HG03108 (cell line): ENCODE results near the gene RMDN3.

ENCODE experiments used
- ATAC-seq: cut with Tn5 transposase; IDR thresholded peaks from one replicate; pipeline ENCODE4 v1.9.1; 2021; ENCODE audit warnings: moderate library complexity; ENCODE audit not compliant: unreplicated experiment

RMDN3 gene

DNA sequence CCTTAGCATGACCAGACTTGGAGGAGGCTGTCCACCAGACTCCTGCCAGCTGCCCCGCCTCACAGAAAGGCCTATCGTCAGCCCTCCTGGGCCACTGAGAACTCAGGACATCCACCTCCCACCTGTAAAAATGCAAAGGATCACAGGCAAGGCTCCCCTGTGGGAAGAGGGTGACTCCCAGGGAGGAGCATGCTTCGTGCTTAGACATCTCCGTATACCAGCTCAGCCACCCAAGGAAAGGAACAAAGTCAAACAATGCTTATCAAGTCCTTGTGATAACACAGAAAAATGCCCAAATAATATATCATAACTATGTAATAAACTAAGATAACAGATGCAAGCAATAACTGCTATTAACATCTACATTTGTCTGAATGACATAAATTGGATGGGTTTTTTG, 4.2 kb downstream of the RMDN3 start:
- ATAC-seq = no peak

DNA sequence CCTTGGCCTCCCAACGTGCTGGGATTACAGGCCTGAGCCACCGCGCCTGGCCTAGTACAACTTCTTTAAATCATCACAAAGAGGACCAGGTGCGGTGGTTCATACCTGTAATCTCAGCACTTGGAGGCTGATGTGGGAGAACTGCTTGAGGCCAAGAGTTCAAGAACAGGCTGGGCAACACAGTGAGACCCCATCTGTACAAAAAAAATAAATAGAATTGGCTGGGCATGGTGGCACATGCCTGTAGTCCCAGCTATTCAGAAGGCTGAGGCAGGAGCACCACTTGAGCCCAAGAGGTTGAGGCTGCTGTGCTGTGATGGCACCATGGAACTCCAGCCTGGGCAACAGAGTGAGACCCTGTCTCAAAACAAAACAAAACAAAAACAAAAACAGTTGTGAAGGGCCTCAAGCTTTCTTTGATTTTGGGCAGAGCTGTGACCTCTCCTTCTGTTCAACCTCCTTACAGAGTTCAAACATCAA, 5.9 kb downstream of the RMDN3 start:
- ATAC-seq = no peak

DNA sequence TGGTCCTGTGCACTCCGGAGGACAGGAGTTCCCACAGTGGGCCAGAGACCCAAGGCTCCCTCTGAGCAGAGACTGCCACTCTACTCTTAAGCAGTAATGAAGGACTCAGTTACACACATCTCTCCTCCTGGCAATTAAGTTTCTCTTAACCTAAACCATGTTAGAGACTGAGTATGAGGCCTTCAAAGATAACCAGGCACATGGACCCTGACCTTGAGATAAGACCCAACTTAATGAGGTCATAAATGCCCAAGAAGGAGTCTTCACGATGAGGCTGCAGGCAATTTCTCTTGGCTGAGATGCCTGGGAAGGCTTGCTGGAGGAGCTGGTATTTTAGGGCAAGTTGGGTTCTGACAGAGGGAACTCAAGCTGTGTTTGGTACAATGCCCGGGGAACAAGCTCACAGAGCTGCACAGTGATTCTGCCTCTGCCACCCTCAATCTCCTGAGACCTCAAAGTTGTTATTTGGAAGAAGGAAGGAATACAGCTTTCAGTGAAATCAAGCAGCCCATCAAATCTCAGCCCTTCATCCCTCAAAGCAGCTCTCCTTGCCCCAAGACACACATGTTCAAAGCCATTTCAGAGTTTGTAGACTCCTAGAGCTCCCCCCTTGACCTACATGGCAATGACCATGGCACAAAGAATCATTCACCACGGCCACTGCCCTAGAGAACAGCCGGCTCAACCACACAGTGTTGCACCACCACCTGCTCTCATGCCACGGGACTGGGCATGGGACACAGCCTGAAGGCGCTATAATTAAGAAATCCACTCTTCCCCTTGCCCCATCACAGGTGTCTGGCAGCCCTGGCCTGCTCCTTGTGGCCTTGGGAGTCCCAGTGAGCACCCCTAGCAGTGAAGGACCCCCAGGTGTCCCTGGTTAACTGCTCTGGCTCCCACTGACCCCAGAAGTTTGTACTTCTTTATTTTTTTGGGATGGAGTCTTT, 7.1 kb downstream of the RMDN3 start:
- ATAC-seq = no peak

DNA sequence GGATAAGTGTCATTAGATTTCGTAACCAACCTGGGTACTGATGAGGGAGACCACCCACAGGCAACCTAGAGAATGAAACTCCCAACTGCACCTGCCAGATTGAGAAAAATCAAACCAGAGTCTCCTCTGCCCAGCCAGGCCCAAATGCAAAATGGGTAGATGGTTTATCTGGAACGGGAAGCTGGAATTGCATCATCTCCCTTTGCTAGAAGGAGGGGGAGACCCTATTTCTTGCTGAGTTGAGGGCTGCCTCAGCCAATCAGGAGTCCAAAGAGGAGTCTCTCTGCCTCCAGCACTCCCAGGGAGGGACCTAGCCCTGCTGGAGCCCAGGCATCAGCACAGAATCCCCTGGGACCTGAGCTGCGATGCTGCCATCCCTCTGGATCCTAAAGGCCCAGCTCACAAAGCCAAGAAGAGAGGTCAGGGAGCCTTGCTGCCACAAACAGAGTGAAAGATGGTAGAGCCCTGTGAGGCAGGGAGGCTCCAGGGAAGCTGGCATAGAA, 8.1 kb downstream of the RMDN3 start:
- ATAC-seq = no peak

DNA sequence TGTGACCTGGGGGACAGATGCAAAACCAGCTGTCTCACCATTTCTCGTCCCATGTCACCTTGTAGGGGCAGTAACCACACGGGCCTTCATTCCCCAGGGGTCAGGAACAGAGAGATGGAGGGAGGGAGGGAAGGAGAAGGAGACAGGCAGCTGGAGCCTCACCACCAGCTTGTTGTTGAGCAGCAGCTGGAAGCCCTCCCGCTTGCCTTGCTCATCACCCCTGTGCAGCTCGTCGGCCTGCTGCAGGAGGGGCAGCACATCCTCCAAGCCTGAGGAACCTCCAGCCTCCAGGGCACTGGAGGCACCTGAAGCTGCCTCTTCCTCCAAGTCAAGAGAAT, 10.3 kb downstream of the RMDN3 start:
- ATAC-seq = no peak

DNA sequence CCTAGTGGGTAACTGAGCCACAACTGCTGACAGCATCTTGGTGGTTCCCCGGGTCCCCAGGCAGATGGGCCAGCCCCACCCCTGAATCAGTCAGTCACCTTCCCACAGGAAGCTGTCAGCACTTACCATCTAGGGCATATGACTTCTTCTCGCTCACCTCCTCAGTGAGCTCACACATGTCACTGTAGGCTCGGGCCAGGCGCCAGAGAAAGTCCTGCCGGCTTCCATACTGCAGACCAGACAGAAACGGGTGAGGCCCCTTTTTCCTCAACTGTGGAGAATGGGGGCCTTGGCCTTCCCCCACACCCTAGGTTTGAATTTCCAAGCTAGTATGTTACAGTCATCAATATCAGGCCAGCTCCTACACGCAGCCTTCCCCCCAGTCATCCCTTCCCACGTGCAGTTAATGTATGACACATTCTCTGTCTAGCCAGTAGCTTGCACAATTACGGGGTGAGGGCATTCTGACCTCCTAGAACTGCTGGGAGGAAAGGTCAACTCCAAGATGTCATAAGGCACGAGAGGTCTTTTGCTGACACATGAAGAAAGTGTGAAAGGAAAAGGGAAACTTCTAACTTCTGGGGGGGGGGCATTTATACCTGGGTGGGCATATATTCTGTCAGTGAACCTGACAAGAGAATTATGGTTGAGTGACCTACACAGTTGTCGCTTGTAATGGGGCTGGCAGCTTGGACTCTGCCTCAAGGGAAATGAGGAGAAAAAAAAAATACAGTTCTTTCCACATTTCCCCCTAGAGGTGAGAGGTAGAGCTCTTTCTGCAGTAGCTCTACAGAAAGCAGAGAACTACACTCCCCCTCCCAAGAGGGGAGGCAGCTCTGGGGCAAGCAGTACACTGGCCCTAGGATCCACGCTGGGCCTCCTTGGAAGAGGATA, 10.9 kb downstream of the RMDN3 start:
- ATAC-seq = no peak

DNA sequence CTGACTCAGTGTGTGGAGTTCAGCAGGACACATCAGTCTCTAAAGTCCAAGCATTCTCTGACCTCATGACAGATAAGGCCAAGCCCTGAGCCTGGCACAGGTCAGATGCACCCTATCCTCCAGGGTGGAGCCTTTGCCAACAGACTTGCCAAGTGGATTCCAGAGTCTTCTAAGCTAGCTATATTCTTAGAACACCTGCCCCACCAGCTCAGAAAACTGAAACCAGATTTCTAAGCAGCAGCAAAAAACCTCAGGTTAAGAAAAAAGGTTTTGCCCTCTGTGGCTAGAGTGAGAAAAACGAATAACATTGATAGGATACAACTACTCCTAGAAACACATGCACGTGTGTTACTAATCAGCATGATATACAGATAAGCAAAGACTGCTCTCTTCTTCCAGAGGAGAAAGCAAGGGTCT, 11.6 kb downstream of the RMDN3 start:
- ATAC-seq = no peak

DNA sequence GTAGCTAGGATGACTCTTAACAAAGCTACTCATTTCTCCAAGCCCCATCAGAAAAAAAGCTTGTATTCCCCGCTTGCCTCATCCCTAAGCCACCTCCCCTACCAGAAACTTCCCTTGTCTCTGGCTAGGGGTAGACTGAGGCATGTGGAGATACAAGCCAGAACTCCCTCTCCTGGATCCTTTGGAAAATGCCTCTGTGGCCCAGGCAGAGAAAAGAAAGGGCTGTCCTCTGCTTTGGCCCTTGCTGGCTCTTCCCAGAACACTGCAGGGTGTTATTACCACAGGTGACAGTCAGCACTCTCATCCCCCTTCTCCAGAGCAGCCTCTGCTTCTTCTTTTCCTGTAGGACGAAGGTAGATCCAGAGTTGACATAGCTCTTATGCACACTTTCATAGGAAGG, 15.2 kb downstream of the RMDN3 start:
- no peak for ATAC-seq

DNA sequence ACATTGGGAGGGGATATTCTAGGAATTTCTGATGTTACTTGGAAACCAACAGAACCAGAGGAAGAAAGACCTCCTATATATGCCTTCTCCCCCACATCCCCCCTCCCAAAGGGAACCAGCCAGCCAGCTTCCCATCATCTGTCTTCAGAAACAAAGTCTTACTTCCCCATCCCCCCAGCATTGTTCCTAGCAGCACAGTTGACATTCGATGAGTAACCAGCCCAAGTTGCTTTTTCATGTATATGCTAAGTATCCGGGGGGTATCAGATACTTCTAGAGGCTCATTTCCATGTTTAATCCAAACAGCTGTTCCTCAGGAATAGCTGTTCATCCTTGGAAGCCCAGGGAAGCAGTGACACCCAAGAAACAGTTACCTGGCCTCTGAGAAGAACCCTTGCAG, 16.0 kb downstream of the RMDN3 start:
- ATAC-seq = no peak

DNA sequence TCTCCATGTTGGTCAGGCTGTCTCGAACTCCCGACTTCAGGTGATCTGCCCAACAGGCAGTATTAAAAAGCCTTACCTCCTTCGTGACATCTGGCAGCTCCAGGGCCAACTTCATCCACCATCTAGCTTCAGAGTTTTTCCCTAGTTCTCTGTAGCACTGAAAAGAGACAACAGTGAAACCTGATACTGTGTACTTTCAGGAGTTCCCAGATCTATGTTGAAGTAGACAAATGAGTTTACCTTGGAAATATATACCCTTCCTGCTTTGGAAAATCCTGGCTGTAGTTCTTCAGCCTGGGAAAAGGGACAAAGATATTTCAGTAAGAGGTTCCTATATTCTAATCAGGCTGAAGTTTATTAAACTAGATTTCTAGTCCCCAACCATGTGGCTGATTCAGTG, 18.0 kb downstream of the RMDN3 start:
- ATAC-seq = no peak

DNA sequence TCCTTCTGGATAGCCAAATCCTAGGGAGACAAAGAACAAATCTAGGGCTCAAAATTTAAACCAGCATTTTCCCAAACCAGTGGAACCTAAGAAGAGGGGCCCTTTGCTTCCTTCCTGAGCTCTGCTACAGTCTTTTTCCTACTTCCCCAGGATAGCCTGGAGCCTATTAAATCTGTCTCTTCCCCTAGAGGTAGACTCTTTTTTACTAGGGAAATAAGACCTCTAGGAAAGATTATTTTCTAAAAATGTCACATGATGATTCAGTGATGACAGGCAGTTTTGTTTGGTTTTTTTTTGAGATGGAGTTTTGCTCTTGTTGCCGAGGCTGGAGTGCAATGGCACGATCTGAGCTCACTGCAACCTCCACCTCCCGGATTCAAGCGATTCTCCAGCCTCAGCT, 18.5 kb downstream of the RMDN3 start:
- no peak for ATAC-seq

DNA sequence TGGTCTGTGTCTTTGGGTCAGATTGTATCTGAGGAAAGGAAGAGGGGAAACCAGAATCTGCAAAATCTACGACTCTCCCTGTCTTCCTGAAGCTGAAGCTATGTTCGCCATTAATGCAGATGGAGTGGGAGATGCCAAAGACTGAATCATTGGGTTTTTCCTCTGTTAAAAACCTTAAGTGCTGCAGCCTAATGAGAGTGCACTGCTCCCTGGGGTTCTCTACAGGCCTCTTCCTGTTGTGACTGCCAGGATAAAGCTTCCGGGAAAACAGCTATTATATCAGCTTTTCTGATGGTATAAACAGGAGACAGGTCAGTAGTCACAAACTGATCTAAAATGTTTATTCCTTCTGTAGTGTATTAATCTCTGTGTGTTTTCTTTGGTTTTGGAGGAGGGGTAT, 24.0 kb downstream of the RMDN3 start:
- ATAC-seq = no peak

DNA sequence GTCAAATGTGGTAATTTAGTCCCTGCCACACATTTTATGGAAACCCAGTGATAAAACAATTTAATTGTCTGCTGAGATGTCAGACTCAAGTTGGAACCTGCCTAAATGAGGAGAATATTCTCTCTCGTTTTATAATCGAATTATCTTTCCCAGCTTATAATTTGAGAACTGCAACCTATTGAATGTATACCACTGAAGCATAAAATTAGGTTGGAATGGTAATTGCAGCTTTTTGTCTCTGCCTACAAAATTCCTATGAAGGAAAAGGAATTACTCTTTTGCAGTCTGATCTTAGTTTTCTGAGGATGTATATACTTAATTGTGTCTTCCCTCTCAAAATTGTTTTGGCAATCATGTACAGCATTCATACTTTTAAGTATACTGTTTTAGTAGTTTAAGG, 31.1 kb downstream of the RMDN3 start:
- no peak for ATAC-seq

DNA sequence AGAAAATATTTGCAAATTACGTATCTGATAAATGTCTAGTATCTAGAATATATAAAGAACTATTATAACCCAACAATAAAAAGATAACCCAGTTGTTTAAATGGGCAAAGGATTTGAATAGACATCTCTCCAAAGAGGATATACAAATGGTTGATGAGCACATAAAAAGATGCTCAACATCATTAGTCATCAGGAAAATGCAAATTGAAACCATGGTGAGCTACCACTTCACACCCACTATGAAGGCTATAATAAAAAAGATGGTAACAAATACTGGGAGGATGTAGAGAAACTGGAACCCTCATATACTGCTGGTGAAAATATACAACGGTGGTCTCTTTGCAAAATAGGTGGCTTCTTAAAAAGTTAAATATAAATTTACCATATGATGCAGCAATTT, 32.1 kb downstream of the RMDN3 start:
- ATAC-seq = no peak

DNA sequence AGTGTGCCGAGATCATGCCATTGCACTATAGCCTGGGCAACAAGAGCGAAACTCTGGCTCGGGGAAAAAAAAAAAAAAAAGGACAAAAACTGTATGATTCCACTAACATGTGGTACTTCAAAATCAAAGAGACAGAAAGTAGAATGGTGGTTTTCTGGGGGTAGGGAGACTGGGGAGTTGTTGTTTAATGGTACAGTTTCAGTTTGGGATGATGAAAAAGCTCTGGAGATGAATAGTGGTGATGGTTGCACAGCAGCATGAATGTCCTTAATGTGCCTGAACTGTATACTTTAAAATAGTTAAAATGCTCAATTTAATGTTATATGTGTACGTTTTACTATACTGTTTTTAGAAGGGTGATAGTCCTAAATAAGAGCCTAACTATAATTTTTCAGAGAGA, 32.7 kb downstream of the RMDN3 start:
- ATAC-seq = no peak

DNA sequence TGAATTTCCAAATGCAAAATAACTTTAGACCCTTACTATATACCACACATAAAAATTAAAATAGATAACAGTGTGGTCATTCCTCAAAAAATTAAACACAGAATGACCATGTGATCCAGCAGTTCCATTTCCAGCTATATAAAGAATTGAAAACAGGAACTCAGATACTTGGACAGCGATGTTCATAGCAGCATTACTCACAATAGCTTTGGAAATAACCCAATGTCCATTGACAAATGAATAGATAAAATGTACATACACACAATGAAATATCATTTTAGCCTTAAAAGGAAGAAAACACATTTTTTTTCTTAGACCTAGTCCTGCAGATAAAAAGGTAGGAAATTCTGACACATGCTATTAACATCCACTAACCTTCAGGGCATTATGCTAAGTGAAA, 33.4 kb downstream of the RMDN3 start:
- no peak for ATAC-seq

DNA sequence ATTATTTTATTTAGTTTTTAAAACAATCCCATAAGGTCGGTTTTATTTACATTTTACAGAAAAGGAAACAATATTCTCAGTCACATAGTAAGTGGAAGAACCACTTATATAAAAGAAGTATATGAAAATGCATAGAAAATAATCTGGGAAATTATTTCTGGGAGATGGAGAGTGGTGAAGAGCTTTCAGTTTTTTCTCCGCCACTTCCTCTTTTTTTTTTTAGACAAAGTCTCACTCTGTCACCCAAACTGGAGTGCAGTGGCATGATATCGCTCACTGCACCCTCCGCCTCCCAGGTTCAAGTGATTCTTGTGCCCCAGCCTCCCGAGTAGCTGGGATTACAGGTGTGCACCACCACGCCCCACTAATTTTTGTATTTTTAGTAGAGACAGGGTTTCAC, 38.9 kb downstream of the RMDN3 start:
- no peak for ATAC-seq

DNA sequence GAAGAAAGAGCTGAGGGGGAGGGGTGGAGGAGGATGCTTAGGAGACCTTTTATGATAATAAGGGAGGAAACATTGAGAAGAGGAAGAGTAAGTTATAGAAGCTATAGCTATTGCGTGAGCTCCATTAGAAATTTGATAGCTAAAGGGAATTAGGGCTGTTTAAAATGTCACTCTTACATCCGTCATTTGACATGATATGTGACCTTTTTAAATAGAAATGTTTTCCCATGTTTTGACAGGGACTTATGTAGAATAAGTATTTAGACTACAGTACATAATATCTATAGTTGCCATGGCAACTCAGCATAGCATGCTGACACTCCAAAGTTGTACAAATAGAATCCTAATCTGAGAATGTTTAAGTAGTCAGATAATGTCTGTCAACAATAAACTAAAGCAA, 40.9 kb downstream of the RMDN3 start:
- ATAC-seq = no peak

DNA sequence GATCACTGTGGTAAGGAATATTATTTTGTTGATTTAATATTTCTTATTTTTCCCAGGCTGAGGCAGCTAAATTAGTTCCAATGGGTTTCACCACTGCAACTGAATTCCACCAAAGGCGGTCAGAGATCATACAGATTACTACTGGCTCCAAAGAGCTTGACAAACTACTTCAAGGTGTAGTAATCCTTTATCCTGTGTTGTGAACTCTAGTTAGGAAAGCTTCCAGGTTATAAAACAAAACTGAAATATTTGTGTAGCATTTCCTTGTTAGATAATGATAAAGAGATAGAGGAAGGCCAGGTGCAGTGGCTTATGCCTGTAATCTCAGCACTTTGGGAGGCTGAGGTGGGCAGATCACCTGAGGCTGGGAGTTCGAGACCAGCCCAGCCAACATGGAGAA, 48.9 kb downstream of the RMDN3 start:
- ATAC-seq = no peak

DNA sequence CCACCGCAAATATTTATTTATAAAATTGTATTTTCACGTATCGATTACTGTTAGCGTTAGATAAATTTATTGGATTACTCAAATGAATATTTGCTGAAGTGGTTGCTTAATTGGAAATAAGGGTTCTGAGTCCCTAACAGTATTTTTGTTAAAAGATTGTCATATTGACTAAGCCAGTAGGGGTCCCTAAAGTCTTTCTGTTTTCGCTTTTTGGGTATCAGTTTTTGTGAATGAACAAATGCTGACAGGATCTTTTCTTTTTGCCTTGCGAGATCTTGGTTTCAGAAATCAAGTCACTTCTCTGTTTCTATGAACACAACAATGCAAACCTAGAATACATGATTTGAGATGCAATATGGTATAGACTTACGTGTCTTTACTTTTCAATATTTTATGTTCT, 53.0 kb downstream of the RMDN3 start:
- ATAC-seq = no peak

DNA sequence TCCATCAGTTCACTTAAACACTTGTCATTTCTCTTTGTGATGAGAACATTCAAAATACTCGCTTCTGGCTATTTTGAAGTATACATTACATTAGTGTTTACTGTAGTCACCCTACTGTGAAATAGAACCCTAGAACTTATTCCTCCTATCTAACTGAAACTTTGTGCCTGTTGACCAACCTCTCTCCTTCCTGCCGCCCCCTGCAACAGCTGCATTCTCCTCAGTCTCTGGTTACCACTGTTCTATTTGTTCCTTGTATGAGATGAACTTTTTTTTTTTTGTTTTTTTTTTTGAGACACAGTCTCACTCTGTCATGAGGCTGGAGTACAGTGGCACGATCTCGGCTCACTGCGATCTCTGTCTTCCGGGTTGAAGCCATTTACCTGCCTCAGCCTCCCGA, 57.1 kb downstream of the RMDN3 start:
- ATAC-seq = no peak

DNA sequence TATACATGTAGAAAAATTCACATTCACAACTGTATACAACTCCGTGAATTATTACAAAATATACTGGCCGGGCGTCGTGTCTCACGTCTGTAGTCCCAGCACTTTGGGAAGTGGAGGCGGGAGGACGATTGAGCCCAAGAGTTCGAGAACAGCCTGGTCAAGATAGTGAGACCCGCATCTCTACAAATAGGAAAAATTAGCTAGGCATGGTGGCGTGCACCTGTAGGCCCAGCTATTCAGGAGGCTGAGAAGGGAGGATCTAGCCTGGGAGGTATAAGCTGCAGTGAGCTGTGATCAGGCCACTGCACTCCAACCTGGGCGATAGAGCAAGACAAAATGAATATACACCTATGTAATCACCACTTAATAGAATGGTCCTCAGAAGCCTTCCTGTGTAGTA, 58.8 kb downstream of the RMDN3 start:
- ATAC-seq = no peak
